NCI-H2107 treated with DMSO at 0.1 percent for 48 hours (cell line): ENCODE measurements around the gene HSPBAP1.

Experiments used
- DNase-seq: peaks from one replicate; lab custom pipeline; 2025; ENCODE audit not compliant: unreplicated experiment; lab: John Stamatoyannopoulos, UW

HSPBAP1 gene

DNA sequence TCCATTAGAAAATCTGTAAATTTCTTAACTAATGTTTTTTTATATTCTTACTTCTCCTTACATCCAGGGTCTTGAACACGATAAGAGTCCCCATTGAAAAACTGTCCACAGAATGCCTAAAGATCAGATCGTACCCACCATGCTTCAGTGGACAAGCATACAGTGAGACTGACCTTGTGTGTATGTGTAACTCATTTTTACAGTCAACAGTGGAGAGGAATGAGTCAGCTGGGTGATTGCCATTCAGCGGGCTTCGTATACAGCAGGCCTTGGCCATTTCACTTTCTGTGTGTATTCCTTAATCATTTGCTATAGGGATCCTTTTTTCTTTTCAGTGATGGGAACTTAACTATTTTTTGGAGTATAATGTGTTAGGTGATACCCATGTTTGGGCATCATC is 102.4 kb downstream of the HSPBAP1 start:
- no peak for DNase-seq

DNA sequence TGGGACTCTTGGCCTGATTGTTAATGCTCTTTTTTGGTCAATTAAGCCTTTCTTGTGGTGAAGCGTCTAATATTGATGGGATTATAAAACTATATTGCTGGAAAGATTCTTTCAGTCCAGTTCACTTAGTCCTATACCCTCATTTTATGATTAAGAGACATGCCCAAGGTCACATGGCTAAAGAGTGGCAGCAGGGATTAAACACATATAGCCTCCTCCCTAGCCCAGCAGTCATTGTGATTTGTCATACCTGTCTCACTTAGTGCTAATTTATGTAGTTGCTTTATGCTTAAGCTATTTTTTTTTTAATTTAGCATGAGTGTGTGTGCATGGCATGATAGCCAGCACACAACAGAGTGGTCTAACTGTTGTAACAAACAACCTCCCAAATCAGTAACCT is 103.5 kb downstream of the HSPBAP1 start:
- DNase-seq, result no peak
